AG04450 (cell line): ENCODE results near the gene TNIP2. TPM values are rescaled to one million over a fixed set of nuclear protein-coding genes. Genes with fewer than 3 reads are reported as not detected.

Experiments used
- CTCF ChIA-PET: fragments of 300-600, 350-600 bp; formaldehyde crosslinking; extraction: SDS; loops from one replicate; lab custom pipeline; 2022; ENCODE audit warnings: antibody characterized with exemption, inconsistent platforms; lab: Charles Lee
- POLR2A ChIA-PET: fragments of 350-600 bp; formaldehyde crosslinking; extraction: SDS; loops from one replicate; lab custom pipeline; 2021; ENCODE audit warnings: antibody characterized with exemption, inconsistent platforms; lab: Yijun Ruan, JAX
- DNase-seq: peaks from one replicate; pipeline ENCODE4 v3.0.0-alpha.2; 2011; ENCODE audit warnings: low read depth, low spot score
- H3K27ac ChIP-seq: one replicate; pipeline ENCODE4 v1.5.1; 2012; ENCODE audit warnings: low read depth, low read length, control low read depth
- H3K27me3 ChIP-seq: one replicate; pipeline ENCODE4 v1.6.0; 2012; ENCODE audit warnings: low read length; ENCODE audit not compliant: control insufficient read depth, insufficient read depth
- H3K4me3 ChIP-seq: 2 replicates; pipeline ENCODE4 v1.5.1; 2011; ENCODE audit warnings: mild to moderate bottlenecking, low read depth, low read length, control low read depth
- H3K9me3 ChIP-seq: 2 replicates; pipeline ENCODE4 v1.5.1; 2012; ENCODE audit warnings: low read length; ENCODE audit not compliant: control insufficient read depth, insufficient read depth
- polyA plus RNA-seq: library from polyadenylated mRNA; depleted of rRNA; stranded (reverse); fragments of >200 nt; gene quantifications from 2 replicates; pipeline ENCODE4 v1.2.3, GENCODE V29; 2011
- TF ChIP-seq, protein P1 (sequence below): IDR thresholded peaks from 2 replicates; pipeline ENCODE4 v1.5.1; 2011; ENCODE audit warnings: low read depth, low read length, control low read depth, inconsistent platforms

The TNIP2 gene
- polyA plus RNA-seq, 1 experiment = 28.8 TPM

DNA sequence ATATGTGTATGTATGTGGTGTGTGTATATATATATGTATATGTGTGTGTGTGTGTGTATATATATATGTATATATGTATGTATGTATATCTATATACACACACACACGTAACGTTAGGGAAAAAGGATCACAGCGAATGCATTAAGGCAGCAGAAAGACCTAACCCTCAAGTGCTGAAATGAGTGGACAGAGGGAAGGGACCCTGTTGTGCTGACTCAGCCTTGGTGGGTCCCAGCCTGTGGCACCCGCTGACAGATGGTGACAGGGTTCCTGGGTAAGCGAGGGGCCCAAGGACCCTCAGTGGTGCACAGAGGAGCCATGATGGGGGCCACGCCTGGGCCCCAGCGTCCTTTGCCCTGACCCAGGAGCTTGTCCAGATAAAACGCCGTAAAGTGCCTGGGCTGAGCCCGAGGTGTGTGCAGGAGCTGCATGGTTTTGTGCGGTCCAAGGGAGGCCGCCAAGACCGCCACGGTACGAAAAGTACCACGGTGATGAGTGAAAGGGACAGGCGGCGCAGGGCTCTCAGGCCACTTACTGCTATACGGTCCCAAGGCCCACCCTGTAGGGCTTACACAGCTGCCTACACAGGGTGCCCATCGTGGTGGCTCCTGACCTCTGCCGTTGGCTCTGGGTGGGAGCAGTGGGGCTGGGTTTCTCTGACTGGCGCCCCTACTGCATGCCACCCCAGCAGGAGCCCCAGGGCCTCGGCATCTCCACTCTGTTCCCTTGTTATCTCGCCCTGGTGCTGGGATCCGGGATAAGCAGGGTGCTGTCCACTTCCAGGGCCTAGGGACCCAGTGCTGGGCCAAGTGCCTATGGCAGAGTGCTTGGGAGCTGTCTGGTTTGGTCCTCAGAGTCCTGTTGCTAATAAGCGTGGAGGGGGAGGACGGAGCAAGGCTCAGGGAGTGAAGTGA lies 46.7 kb upstream of the TNIP2 start:
- no peak overlapping the region for H3K4me3 ChIP-seq
- ChIA-PET POLR2A (no interaction called here), CTCF (no interaction called here)
- TF ChIP-seq, protein P1, sequence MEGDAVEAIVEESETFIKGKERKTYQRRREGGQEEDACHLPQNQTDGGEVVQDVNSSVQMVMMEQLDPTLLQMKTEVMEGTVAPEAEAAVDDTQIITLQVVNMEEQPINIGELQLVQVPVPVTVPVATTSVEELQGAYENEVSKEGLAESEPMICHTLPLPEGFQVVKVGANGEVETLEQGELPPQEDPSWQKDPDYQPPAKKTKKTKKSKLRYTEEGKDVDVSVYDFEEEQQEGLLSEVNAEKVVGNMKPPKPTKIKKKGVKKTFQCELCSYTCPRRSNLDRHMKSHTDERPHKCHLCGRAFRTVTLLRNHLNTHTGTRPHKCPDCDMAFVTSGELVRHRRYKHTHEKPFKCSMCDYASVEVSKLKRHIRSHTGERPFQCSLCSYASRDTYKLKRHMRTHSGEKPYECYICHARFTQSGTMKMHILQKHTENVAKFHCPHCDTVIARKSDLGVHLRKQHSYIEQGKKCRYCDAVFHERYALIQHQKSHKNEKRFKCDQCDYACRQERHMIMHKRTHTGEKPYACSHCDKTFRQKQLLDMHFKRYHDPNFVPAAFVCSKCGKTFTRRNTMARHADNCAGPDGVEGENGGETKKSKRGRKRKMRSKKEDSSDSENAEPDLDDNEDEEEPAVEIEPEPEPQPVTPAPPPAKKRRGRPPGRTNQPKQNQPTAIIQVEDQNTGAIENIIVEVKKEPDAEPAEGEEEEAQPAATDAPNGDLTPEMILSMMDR = no peak
- DNase-seq = no peak
- H3K27ac ChIP-seq = no peak overlapping the region
- no peaks in the 10 kb centered on the region for H3K27me3 ChIP-seq
- no peaks in the 10 kb centered on the region; the same call in 1 of the 2 replicates for H3K9me3 ChIP-seq

DNA sequence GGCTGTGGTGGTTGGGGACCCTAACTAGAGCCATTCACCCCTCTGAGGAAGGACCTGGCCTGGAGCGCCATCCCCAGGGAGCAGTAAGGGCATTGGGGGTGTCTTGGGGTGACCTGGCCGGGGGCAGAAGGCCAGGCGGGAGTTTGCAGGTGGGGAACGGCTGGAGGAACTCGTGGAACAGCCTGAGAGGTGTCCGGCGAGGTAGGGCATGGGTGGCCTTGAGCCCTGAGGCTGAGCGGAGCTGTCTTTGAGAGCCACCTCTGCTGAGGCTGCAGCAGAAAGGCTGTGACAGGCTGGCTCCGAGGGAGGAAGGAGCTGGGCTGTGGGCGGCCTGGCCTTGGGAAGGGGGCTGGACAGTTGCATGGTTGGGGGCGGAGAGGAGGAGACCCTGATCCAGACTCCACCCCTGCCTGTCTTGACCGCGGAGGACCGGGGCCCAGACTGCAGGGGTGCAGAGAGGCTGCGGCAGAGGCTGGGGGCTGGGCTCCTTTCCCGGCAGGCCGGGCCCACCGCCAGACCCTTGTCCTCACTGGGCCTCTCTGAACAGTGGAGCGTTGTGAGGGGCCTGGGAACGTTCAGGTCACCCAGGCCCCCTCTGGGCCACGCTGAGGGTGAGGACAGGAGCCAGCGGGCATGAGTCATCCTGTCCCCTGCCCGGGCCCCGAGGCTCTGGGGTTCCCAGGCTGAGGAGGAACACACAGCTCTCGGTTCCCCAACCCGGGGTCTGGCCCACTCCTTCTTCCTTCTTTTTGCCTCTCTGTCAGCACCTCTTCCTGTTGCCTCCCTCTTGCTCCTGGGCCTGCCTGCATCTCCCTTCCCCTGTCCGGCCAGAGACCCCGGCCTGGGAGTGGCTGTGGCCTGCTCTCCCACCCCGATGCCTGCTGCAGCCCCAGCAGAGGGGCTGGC lies 44.8 kb upstream of the TNIP2 start:
- peak overlapping the region; percentile 7; the same call in 1 of the 2 replicates for H3K4me3 ChIP-seq
- ChIA-PET CTCF (no interaction called here), POLR2A (no interaction called here)
- H3K27ac ChIP-seq = peak overlapping the region; percentile 89
- no peak for DNase-seq
- H3K27me3 ChIP-seq = no peaks in the 10 kb centered on the region
- TF ChIP-seq, protein P1 = no peak
- H3K9me3 ChIP-seq = no peaks in the 10 kb centered on the region; the same call in 1 of the 2 replicates

- DNase-seq = no peak
- no peak overlapping the region for H3K27ac ChIP-seq
- ChIA-PET POLR2A (no interaction called here), CTCF (no interaction called here)
- no peaks in the 10 kb centered on the region; the same call in 1 of the 2 replicates for H3K9me3 ChIP-seq
- no peak overlapping the region for H3K4me3 ChIP-seq
- no peaks in the 10 kb centered on the region for H3K27me3 ChIP-seq
- TF ChIP-seq, protein P1 = no peak
Measured at GRCh38 chr4:2799971-2800690, 44.0 kb upstream of the TNIP2 start.

- no peak overlapping the region for H3K4me3 ChIP-seq
- H3K27me3 ChIP-seq = no peaks in the 10 kb centered on the region
- no peak overlapping the region for H3K27ac ChIP-seq
- TF ChIP-seq, protein P1 = no peak
- ChIA-PET POLR2A (no interaction called here), CTCF (no interaction called here)
- H3K9me3 ChIP-seq = no peaks in the 10 kb centered on the region; the same call in 1 of the 2 replicates
- DNase-seq = no peak
Measured at GRCh38 chr4:2799224-2799911, 43.2 kb upstream of the TNIP2 start.
